Measurements from ENCODE around the gene PIP5K1C.

Gene PIP5K1C

GRCh38 chr19:3700242-3701032, at the start of gene PIP5K1C:
Gene PIP5K1C, minus strand, starts transcription at chr19:3700468. Its CDS starts 78 bp downstream, at chr19:3700390.
- TF ChIP-seq ZNF274 (IDR thresholded peaks at IDR 0.05; ENCODE audit: low read depth, low read length), result no peak
- peak within 1 kb of the TSS; percentile 77 for H3K4me3 ChIP-seq (ENCODE audit: low read length)

GRCh38 chr19:3748965-3749364, 48.7 kb upstream of the PIP5K1C start:
- no peak for TF ChIP-seq ZNF274 (IDR thresholded peaks at IDR 0.05; ENCODE audit: low read depth, low read length)
- H3K4me3 ChIP-seq (ENCODE audit: low read length), result no peak overlapping the region

- no peak overlapping the region for H3K4me3 ChIP-seq (ENCODE audit: low read length)
- TF ChIP-seq ZNF274 (IDR thresholded peaks at IDR 0.05; ENCODE audit: low read depth, low read length), result no peak
Measured at GRCh38 chr19:3746371-3747056, 46.2 kb upstream of the PIP5K1C start.

GRCh38 chr19:3745363-3746045, 45.2 kb upstream of the PIP5K1C start:
- TF ChIP-seq ZNF274 (IDR thresholded peaks at IDR 0.05; ENCODE audit: low read depth, low read length), result no peak
- no peak overlapping the region for H3K4me3 ChIP-seq (ENCODE audit: low read length)

GRCh38 chr19:3743486-3743885, 43.2 kb upstream of the PIP5K1C start:
- TF ChIP-seq ZNF274 (IDR thresholded peaks at IDR 0.05; ENCODE audit: low read depth, low read length), result no peak
- no peak overlapping the region for H3K4me3 ChIP-seq (ENCODE audit: low read length)

GRCh38 chr19:3740431-3740830, 40.2 kb upstream of the PIP5K1C start:
- no peak overlapping the region for H3K4me3 ChIP-seq (ENCODE audit: low read length)
- TF ChIP-seq ZNF274 (IDR thresholded peaks at IDR 0.05; ENCODE audit: low read depth, low read length), result no peak

GRCh38 chr19:3738477-3739220, 38.4 kb upstream of the PIP5K1C start:
- no peak for TF ChIP-seq ZNF274 (IDR thresholded peaks at IDR 0.05; ENCODE audit: low read depth, low read length)
- no peak overlapping the region for H3K4me3 ChIP-seq (ENCODE audit: low read length)

GRCh38 chr19:3737487-3738205, 37.4 kb upstream of the PIP5K1C start:
- no peak for TF ChIP-seq ZNF274 (IDR thresholded peaks at IDR 0.05; ENCODE audit: low read depth, low read length)
- H3K4me3 ChIP-seq (ENCODE audit: low read length), result no peak overlapping the region

GRCh38 chr19:3736106-3736724, 35.9 kb upstream of the PIP5K1C start:
- no peak for TF ChIP-seq ZNF274 (IDR thresholded peaks at IDR 0.05; ENCODE audit: low read depth, low read length)
- H3K4me3 ChIP-seq (ENCODE audit: low read length), result no peak overlapping the region

GRCh38 chr19:3734310-3734600, 34.0 kb upstream of the PIP5K1C start:
- no peak overlapping the region for H3K4me3 ChIP-seq (ENCODE audit: low read length)
- TF ChIP-seq ZNF274 (IDR thresholded peaks at IDR 0.05; ENCODE audit: low read depth, low read length), result no peak

- H3K4me3 ChIP-seq (ENCODE audit: low read length), result no peak overlapping the region
- no peak for TF ChIP-seq ZNF274 (IDR thresholded peaks at IDR 0.05; ENCODE audit: low read depth, low read length)
Measured at GRCh38 chr19:3733549-3734309, 33.5 kb upstream of the PIP5K1C start.

GRCh38 chr19:3732108-3732507, 31.8 kb upstream of the PIP5K1C start:
- H3K4me3 ChIP-seq (ENCODE audit: low read length), result no peak overlapping the region
- TF ChIP-seq ZNF274 (IDR thresholded peaks at IDR 0.05; ENCODE audit: low read depth, low read length), result no peak

All from GM08714 (cell line).